ENCODE data around the gene HTRA3.

GRCh38 chr4:8236106-8236919 lies 33.2 kb upstream of the HTRA3 start:
- TF ChIP-seq EP300 (IDR thresholded peaks at IDR 0.05; ENCODE audit: borderline replicate concordance in 1 of 2, low read depth in 2 of 2, low read length in 2 of 2): no peak
- peak in 1 of 3 experiments; percentile 21; a peak in 1 of 4 replicates for TF ChIP-seq CTCF (IDR thresholded peaks at IDR 0.05; ENCODE audit: control extremely low read depth in 1 of 3, insufficient read depth in 1 of 3, low read depth in 1 of 3, low read length in 3 of 3)
- no peak for TF ChIP-seq SP1 (IDR thresholded peaks at IDR 0.05; ENCODE audit: low read depth, low read length)
- TF ChIP-seq POLR2AphosphoS5 (IDR thresholded peaks at IDR 0.05; ENCODE audit: low read depth, low read length): no peak
- no peak for TF ChIP-seq POLR2A (IDR thresholded peaks at IDR 0.05; ENCODE audit: control extremely low read depth in 1 of 2, low read depth in 2 of 2, low read length in 2 of 2)
- no peak for TF ChIP-seq BCL11A (IDR thresholded peaks at IDR 0.05; ENCODE audit: low read depth in 2 of 2, low read length in 2 of 2)
- no peak for TF ChIP-seq EGR1 (IDR thresholded peaks at IDR 0.05; ENCODE audit: borderline replicate concordance, low read depth, low read length)
- no peak for TF ChIP-seq CHD1 (IDR thresholded peaks at IDR 0.05; ENCODE audit: low read depth, low read length)
- no peak for TF ChIP-seq USF2 (IDR thresholded peaks at IDR 0.05; ENCODE audit: low read length)

All from H1 (cell line).